Neural crest cell (in vitro differentiated cells): Measurements from ENCODE around the gene SELENBP1. TPM values are rescaled to one million over a fixed set of nuclear protein-coding genes. Genes with fewer than 3 reads are reported as not detected.
A peak's percentile ranks its signal among the peaks of the same experiment; 100 is the strongest.

ENCODE experiments used
- DNase-seq: peaks from one replicate; pipeline ENCODE4 v3.0.0; 2021; ENCODE audit warnings: low read depth, mixed read lengths, low spot score
- H3K27ac Mint-ChIP-seq: one replicate; pipeline ENCODE4 v1.8.0; 2021; ENCODE audit warnings: mild to moderate bottlenecking, mixed read lengths; ENCODE audit not compliant: unreplicated experiment
- H3K27me3 Mint-ChIP-seq: 2 replicates; pipeline ENCODE4 v1.8.0; 2021; ENCODE audit warnings: low read depth, mild to moderate bottlenecking, mixed read lengths
- H3K36me3 Mint-ChIP-seq: 2 replicates; pipeline ENCODE4 v1.8.0; 2021; ENCODE audit warnings: low read depth, mild to moderate bottlenecking, mixed read lengths
- H3K4me1 Mint-ChIP-seq: 2 replicates; pipeline ENCODE4 v1.8.0; 2021; ENCODE audit warnings: mixed read lengths
- H3K4me3 Mint-ChIP-seq: one replicate; pipeline ENCODE4 v1.8.0; 2021; ENCODE audit warnings: mild to moderate bottlenecking, mixed read lengths
- H3K9me3 Mint-ChIP-seq: 2 replicates; pipeline ENCODE4 v1.8.0; 2021; ENCODE audit warnings: mixed read lengths
- long read RNA-seq: library from polyadenylated mRNA; unstranded; transcript quantifications from one replicate; pipeline ENCODE4 v2.0.0, GENCODE V29; 2020
- total RNA-seq: library from RNA; stranded (reverse); gene quantifications from 2 replicates; pipeline ENCODE4 v1.2.1, GENCODE V29; 2021
- TF ChIP-seq, protein P1 (sequence below): fragments of 200-600 bp; sonication (generic); conservative IDR thresholded peaks from 2 replicates; pipeline ENCODE4 v1.5.0; 2021; ENCODE audit warnings: antibody characterized with exemption, mild to moderate bottlenecking

SELENBP1 gene
- 35.9 and 36.2 TPM in 2 replicates for total RNA-seq
- long read RNA-seq, transcript SELENBP1-201 (12 exons, 1,752 nt): major isoform, 37 of 53 reads
- long read RNA-seq, partial matches to known transcripts: 3 of 53 reads
- long read RNA-seq, other reads (novel, unspliced or antisense): 8 of 53 reads

GRCh38 chr1:151372058-151372934, at the start of gene SELENBP1:
Gene SELENBP1, minus strand, starts transcription at chr1:151372705. Its CDS starts 64 bp downstream, at chr1:151372641.
- Mint-ChIP-seq H3K4me1 (peaks cover 29% of the 10 kb centered on the region), H3K9me3 (no peaks in the 10 kb centered on the region), H3K4me3 (peak within 1 kb of the TSS; percentile 79), H3K27me3 (no peaks in the 10 kb centered on the region), H3K27ac (peak within 1 kb of the TSS; percentile 87), H3K36me3 (no peaks in the 10 kb centered on the region)
- TF ChIP-seq, protein P1, sequence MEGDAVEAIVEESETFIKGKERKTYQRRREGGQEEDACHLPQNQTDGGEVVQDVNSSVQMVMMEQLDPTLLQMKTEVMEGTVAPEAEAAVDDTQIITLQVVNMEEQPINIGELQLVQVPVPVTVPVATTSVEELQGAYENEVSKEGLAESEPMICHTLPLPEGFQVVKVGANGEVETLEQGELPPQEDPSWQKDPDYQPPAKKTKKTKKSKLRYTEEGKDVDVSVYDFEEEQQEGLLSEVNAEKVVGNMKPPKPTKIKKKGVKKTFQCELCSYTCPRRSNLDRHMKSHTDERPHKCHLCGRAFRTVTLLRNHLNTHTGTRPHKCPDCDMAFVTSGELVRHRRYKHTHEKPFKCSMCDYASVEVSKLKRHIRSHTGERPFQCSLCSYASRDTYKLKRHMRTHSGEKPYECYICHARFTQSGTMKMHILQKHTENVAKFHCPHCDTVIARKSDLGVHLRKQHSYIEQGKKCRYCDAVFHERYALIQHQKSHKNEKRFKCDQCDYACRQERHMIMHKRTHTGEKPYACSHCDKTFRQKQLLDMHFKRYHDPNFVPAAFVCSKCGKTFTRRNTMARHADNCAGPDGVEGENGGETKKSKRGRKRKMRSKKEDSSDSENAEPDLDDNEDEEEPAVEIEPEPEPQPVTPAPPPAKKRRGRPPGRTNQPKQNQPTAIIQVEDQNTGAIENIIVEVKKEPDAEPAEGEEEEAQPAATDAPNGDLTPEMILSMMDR: no peak
- DNase-seq: peak; percentile 54

DNA sequence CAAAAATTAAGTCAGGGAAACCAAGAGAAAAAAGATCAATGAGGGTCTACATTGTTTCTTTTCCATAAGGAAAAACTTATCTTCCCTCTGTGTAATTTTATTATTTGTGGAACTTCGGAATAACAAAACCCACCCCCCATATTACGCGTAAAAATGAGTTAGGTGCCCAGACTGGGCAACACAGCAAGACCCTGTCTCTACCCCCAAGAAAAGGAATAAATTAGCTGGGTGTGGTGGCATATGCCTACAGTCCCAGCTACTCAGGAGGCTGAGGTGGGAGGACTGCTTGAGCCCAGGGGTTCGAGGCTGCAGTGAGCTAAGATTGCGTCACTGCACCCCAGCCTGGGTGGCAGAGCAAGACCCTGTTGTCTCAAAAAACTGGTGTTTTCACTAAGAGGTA, 47.3 kb upstream of the SELENBP1 start:
- H3K4me3 Mint-ChIP-seq: no peak overlapping the region
- H3K4me1 Mint-ChIP-seq: no peaks in the 10 kb centered on the region
- H3K9me3 Mint-ChIP-seq: no peaks in the 10 kb centered on the region
- no peaks in the 10 kb centered on the region for H3K27me3 Mint-ChIP-seq
- TF ChIP-seq, protein P1: no peak
- peaks cover 18% of the 10 kb centered on the region for H3K36me3 Mint-ChIP-seq
- no peak overlapping the region for H3K27ac Mint-ChIP-seq
- DNase-seq: no peak

DNA sequence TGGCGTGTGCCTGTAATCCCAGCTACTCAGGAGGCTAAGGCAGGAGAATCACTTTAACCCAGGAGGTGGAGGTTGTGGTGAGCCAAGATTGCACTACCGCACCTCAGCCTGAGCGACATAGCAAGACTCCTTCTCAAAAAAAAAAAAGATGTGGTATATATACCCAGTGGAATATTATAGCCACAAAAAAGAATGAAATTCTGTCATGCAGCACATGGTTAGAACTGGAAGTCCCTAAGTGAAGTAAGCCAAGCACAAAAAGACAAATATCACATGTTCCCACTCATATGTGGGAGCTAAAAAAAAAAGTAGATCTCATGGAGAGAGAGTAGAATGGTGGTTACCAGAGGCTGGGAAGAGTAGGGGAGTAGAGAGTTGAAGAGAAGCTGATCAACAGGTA, 45.6 kb upstream of the SELENBP1 start:
- no peaks in the 10 kb centered on the region for H3K9me3 Mint-ChIP-seq
- H3K27ac Mint-ChIP-seq: no peak overlapping the region
- H3K4me3 Mint-ChIP-seq: no peak overlapping the region
- H3K27me3 Mint-ChIP-seq: no peaks in the 10 kb centered on the region
- no peaks in the 10 kb centered on the region for H3K4me1 Mint-ChIP-seq
- peaks cover 19% of the 10 kb centered on the region for H3K36me3 Mint-ChIP-seq
- TF ChIP-seq, protein P1: no peak
- no peak for DNase-seq

GRCh38 chr1:151416231-151416630, 43.7 kb upstream of the SELENBP1 start:
- H3K27me3 Mint-ChIP-seq: no peaks in the 10 kb centered on the region
- H3K9me3 Mint-ChIP-seq: no peaks in the 10 kb centered on the region
- TF ChIP-seq, protein P1: no peak
- peaks cover 23% of the 10 kb centered on the region for H3K36me3 Mint-ChIP-seq
- no peak overlapping the region for H3K4me3 Mint-ChIP-seq
- H3K4me1 Mint-ChIP-seq: no peaks in the 10 kb centered on the region
- no peak overlapping the region for H3K27ac Mint-ChIP-seq
- DNase-seq: no peak

GRCh38 chr1:151411884-151412283, 39.4 kb upstream of the SELENBP1 start:
- no peak for DNase-seq
- Mint-ChIP-seq H3K4me1 (no peaks in the 10 kb centered on the region), H3K9me3 (no peaks in the 10 kb centered on the region), H3K27me3 (no peaks in the 10 kb centered on the region), H3K36me3 (peaks cover 23% of the 10 kb centered on the region), H3K4me3 (no peak overlapping the region), H3K27ac (no peak overlapping the region)
- TF ChIP-seq, protein P1: no peak
